Body of pancreas (tissue), 4 donors: ENCODE data around the gene LAX1.

Source experiments
- CTCF ChIP-seq, 7 experiments: fragments of 450-650 bp in 4 of 7; fragments of 200-600 bp in 3 of 7; sonication (generic) in 3 of 7; IDR thresholded peaks; one replicate each; pipeline ENCODE4 v1.5.1; 2016 to 2019; ENCODE audit warnings: antibody characterized with exemption in 7 of 7
- POLR2A ChIP-seq, 3 donors: fragments of 450-650 bp; IDR thresholded peaks; one replicate each; pipeline ENCODE4 v1.6.1; 2016; ENCODE audit warnings: antibody characterized with exemption in 3 of 3, mild to moderate bottlenecking in 2 of 3

- no peak for TF ChIP-seq CTCF (IDR thresholded peaks at IDR 0.05)
- TF ChIP-seq POLR2A (IDR thresholded peaks at IDR 0.05), result no peak
Observed at GRCh38 chr1:203733009-203733863, 31.7 kb upstream of the LAX1 start.
